Large intestine (tissue), 3 donors: ENCODE measurements around the gene CDKN2B-AS1. TPM values are rescaled to one million over a fixed set of nuclear protein-coding genes. Genes with fewer than 3 reads are reported as not detected.

Source experiments
- DNase-seq, 2 donors: peaks; one replicate each; pipeline versions ENCODE4 v3.0.0 to v3.0.0-alpha.2; 2013
- H3K27ac ChIP-seq: one replicate; pipeline ENCODE4 v1.5.1; 2013; ENCODE audit warnings: low read length
- H3K27me3 ChIP-seq: 2 replicates; pipeline ENCODE4 v1.6.1; 2013; ENCODE audit warnings: low read length; ENCODE audit not compliant: control insufficient read depth, insufficient read depth
- H3K36me3 ChIP-seq: 2 replicates; pipeline ENCODE4 v1.6.1; 2013; ENCODE audit warnings: low read length; ENCODE audit not compliant: control insufficient read depth, insufficient read depth
- H3K4me1 ChIP-seq: one replicate; pipeline ENCODE4 v1.6.1; 2013; ENCODE audit warnings: low read length; ENCODE audit not compliant: control insufficient read depth, insufficient read depth
- H3K4me3 ChIP-seq: one replicate; pipeline ENCODE4 v1.5.1; 2013; ENCODE audit warnings: low read length
- H3K9me3 ChIP-seq: one replicate; pipeline ENCODE4 v1.6.1; 2013; ENCODE audit warnings: mild to moderate bottlenecking, low read depth, low read length, moderate library complexity; ENCODE audit not compliant: control insufficient read depth
- WGBS: methylation state at CpG from one replicate; pipeline ENCODE4 v1.1.5; 2013; ENCODE audit warnings: low lambda C conversion rate; ENCODE audit not compliant: insufficient coverage; 5-methylcytosine and 5-hydroxymethylcytosine counted together
- polyA plus RNA-seq: library from polyadenylated mRNA; unstranded; fragments of 120-200 nt; gene quantifications from one replicate; pipeline ENCODE4 v1.2.1, GENCODE V29; 2013

The CDKN2B-AS1 gene
- polyA plus RNA-seq, 1 donor = 1.7 TPM

- Histone ChIP-seq H3K9me3 (peaks cover 9% of the 10 kb centered on the region), H3K4me1 (no peaks in the 10 kb centered on the region), H3K27me3 (peaks cover 54% of the 10 kb centered on the region), H3K36me3 (no peaks in the 10 kb centered on the region), H3K27ac (peak within 1 kb of the TSS; percentile 96), H3K4me3 (peak within 1 kb of the TSS; percentile 87)
- peak; percentile 92 for DNase-seq
- no CpG with 5 or more reads among the region's 86 CpGs for WGBS
Observed at GRCh38 chr9:22008717-22009505, 14.3 kb downstream of the CDKN2B-AS1 start, which contains the start of gene CDKN2B. CDKN2B (minus strand) TSS chr9:22009305; CDS start chr9:22008953, 352 bp downstream.

- Histone ChIP-seq H3K4me3 (peak overlapping the region; percentile 87), H3K36me3 (no peaks in the 10 kb centered on the region), H3K27me3 (peaks cover 53% of the 10 kb centered on the region), H3K9me3 (peaks cover 9% of the 10 kb centered on the region), H3K4me1 (no peaks in the 10 kb centered on the region), H3K27ac (no peak overlapping the region)
- no peak for DNase-seq
- WGBS = no CpG with 5 or more reads among the region's 6 CpGs
Observed at GRCh38 chr9:22009506-22009867, 14.9 kb downstream of the CDKN2B-AS1 start.

GRCh38 chr9:22010866-22011625 lies 16.5 kb downstream of the CDKN2B-AS1 start:
- H3K27me3 ChIP-seq = peaks cover 38% of the 10 kb centered on the region

GRCh38 chr9:22022396-22022795 lies 27.8 kb downstream of the CDKN2B-AS1 start:
- Histone ChIP-seq H3K4me1 (no peaks in the 10 kb centered on the region), H3K36me3 (no peaks in the 10 kb centered on the region), H3K9me3 (no peaks in the 10 kb centered on the region), H3K27ac (no peak overlapping the region), H3K4me3 (no peak overlapping the region), H3K27me3 (peaks cover 5% of the 10 kb centered on the region)
- no peak for DNase-seq
- WGBS = no CpG with 5 or more reads among the region's 3 CpGs

More at GRCh38 chr9:22010866-22011625, 16.5 kb downstream of the CDKN2B-AS1 start:
- H3K27ac ChIP-seq = no peak overlapping the region
- no peaks in the 10 kb centered on the region for H3K4me1 ChIP-seq
- no peaks in the 10 kb centered on the region for H3K36me3 ChIP-seq
- peak in 1 of 2 donors; percentile 37 for DNase-seq
- H3K9me3 ChIP-seq = peaks cover 6% of the 10 kb centered on the region
- WGBS = 34% methylated on average over 7 of the region's 13 CpGs
- H3K4me3 ChIP-seq = no peak overlapping the region

GRCh38 chr9:22026696-22027095 lies 32.1 kb downstream of the CDKN2B-AS1 start:
- Histone ChIP-seq H3K27me3 (no peaks in the 10 kb centered on the region), H3K27ac (no peak overlapping the region), H3K4me1 (peaks cover 2% of the 10 kb centered on the region), H3K36me3 (no peaks in the 10 kb centered on the region), H3K9me3 (no peaks in the 10 kb centered on the region), H3K4me3 (no peak overlapping the region)
- no peak for DNase-seq
- whole genome bisulfite sequencing = 40% methylated on average over 1 of the region's 6 CpGs

- DNase-seq = no peak
- no peaks in the 10 kb centered on the region for H3K27me3 ChIP-seq
- H3K36me3 ChIP-seq = no peaks in the 10 kb centered on the region
- H3K4me1 ChIP-seq = peaks cover 4% of the 10 kb centered on the region
- no peaks in the 10 kb centered on the region for H3K9me3 ChIP-seq
- no peak overlapping the region for H3K4me3 ChIP-seq
- no peak overlapping the region for H3K27ac ChIP-seq
Observed at GRCh38 chr9:22028394-22028793, 33.8 kb downstream of the CDKN2B-AS1 start.

GRCh38 chr9:22029231-22029630 lies 34.6 kb downstream of the CDKN2B-AS1 start:
- Histone ChIP-seq H3K9me3 (no peaks in the 10 kb centered on the region), H3K27ac (no peak overlapping the region), H3K4me1 (peaks cover 4% of the 10 kb centered on the region), H3K36me3 (no peaks in the 10 kb centered on the region), H3K27me3 (no peaks in the 10 kb centered on the region), H3K4me3 (no peak overlapping the region)
- WGBS = no CpG with 5 or more reads among the region's 4 CpGs
- DNase-seq = no peak

- DNase-seq = peak in 1 of 2 donors; percentile 60
- H3K36me3 ChIP-seq = no peaks in the 10 kb centered on the region
- WGBS = no CpG with 5 or more reads among the region's 1 CpG
- H3K4me3 ChIP-seq = no peak overlapping the region
- peaks cover 4% of the 10 kb centered on the region for H3K4me1 ChIP-seq
- no peaks in the 10 kb centered on the region for H3K27me3 ChIP-seq
- no peaks in the 10 kb centered on the region for H3K9me3 ChIP-seq
- H3K27ac ChIP-seq = no peak overlapping the region
Observed at GRCh38 chr9:22030101-22030598, 35.6 kb downstream of the CDKN2B-AS1 start.

GRCh38 chr9:22031655-22032411 lies 37.2 kb downstream of the CDKN2B-AS1 start:
- Histone ChIP-seq H3K27me3 (no peaks in the 10 kb centered on the region), H3K36me3 (no peaks in the 10 kb centered on the region), H3K4me3 (no peak overlapping the region), H3K9me3 (no peaks in the 10 kb centered on the region), H3K27ac (no peak overlapping the region), H3K4me1 (peaks cover 4% of the 10 kb centered on the region)
- WGBS = 95% methylated on average over 2 of the region's 4 CpGs
- DNase-seq = no peak

- Histone ChIP-seq H3K27me3 (no peaks in the 10 kb centered on the region), H3K4me1 (peaks cover 8% of the 10 kb centered on the region), H3K4me3 (no peak overlapping the region), H3K27ac (no peak overlapping the region), H3K9me3 (no peaks in the 10 kb centered on the region), H3K36me3 (no peaks in the 10 kb centered on the region)
- WGBS = no CpG with 5 or more reads among the region's 8 CpGs
- DNase-seq = no peak
Observed at GRCh38 chr9:22033012-22033630, 38.5 kb downstream of the CDKN2B-AS1 start.
